DMS153 treated with DMSO at 0.1 percent for 48 hours (cell line): ENCODE measurements around the gene NCKIPSD.

Experiments
- DNase-seq: peaks from one replicate; lab custom pipeline; 2025; ENCODE audit not compliant: unreplicated experiment; lab: John Stamatoyannopoulos, UW

NCKIPSD gene

DNA sequence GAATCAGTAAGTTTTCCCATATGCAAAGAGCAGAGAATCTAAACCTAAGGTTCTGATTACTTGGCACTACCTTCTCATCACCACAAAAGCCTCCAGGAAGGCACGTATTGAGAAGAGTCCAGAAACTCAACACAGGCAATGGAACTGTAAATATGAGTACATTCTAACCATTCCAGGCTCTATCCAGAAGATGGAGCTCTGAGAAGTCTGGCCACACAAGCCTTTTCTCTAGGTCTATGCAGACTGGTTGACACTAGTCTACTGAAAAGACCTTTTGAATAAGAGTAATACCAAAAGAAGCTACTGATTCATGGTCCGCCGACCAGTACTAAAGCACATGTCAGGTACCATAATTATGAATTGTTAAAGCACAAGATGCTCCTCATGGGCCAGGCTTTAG, 12.2 kb upstream of the NCKIPSD start:
- no peak for DNase-seq

DNA sequence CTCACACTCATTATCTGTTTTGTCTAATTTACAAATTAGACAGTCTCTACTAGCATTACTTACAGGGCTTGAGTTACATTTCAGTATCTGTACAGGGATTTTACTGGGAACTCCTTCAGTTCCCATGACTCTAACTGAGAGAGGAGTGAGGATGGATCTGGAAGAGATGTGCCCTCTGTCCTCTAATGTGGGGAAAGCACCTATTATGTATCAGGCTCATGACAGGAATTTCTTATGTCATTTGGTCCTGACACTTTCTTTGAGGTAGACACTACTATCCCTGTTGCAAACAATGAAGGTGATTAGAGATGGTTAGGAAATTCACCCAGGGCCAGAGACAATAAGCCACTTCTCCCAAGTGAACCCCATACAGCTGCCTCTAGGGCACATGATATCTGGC, 10.9 kb upstream of the NCKIPSD start:
- DNase-seq = no peak

DNA sequence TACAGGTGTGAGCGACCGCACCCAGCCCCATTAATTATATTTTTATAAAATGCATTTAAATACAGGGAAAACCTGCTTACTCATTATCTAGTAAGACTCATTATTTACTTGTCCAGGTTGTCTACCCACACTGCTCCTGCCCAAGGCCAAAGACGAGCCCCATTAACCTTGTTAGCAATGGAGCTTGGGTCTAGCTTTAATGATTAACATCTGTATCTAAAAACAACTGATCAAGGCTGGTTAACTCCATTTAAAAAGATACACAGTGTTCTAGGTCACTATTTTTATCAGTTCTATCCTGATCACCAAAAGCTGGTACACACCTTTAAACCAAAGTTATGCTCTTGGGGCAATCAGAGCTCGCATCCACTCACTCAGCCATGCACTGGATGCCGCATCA, 10.4 kb upstream of the NCKIPSD start:
- no peak for DNase-seq

DNA sequence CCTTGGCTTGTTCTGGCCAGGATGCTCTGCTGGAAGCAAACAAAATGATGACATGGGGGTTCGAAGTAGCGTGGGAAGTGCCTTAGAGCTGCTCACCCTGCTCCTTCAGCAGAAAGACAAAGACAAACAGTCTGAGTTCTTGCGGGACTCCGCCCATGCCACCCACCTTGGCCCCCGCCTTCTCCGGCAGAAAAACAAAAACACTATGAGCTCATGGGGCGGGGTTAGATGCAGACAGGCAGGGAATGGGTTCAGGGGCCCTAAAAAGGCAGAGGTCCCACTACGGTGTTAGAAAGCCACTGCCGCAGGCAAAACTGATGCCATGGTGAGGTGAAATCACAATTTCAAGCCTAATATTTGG, 9.7 kb upstream of the NCKIPSD start:
- DNase-seq = no peak

DNA sequence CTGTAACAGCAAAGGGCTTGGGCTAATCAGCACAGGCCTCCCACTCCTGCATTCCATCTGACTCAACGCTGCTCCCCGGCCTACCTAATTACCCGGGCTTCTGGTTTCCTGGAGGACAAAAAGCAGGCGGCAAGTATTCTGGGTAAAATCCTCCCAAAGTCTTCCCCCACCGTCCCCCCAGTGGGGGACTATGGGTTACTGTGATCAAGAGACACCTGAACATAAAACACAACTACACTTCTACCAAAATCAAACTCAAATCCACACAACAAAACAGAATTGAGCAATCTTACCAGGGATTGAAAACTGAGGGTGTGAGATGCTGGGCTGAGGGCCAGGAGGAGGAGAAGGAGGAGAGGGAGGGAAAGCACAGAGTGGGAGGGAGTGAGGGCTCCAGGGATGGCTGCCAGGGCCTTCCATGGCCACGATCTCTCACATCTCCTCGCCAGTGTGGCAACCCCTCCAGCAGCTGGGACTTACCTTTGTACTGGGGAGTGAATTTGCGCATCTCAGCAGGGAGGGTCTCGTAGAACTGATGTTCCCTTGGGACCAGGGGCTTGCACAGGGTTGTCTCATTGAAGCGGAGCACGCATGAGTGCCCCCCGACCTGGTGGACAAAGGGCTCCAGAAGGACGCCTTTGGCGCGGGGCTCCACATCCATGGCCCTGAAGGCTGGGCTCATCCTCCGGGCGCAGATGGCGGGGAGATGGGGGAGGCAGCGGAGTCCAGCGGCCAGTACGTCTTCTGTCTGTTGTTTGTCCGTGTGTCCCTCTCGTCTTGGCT, 9.1 kb upstream of the NCKIPSD start:
- DNase-seq = no peak

GRCh38 chr3:48693826-48694225, 8.1 kb upstream of the NCKIPSD start:
- no peak for DNase-seq

DNA sequence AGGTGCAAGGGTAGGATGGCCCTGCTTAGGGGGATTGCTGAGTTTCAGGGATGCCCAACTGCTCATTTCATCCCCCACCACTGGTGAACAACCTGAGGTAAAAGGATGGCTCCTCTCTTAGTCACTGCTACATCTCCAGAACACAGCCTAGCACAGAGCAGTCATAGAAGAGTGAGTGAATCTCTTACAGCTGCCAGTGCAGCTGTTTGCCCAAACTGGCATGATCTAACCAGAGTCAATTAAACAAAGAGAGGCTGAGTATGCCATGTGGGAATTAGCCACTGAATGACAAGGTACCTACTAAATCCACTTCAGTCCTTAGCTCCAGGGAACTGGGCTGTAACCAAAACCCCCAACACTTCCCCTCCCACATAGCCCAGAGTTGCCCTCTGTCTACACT, 6.8 kb upstream of the NCKIPSD start:
- no peak for DNase-seq

- no peak for DNase-seq
Observed at GRCh38 chr3:48690846-48691458, 5.2 kb upstream of the NCKIPSD start.

DNA sequence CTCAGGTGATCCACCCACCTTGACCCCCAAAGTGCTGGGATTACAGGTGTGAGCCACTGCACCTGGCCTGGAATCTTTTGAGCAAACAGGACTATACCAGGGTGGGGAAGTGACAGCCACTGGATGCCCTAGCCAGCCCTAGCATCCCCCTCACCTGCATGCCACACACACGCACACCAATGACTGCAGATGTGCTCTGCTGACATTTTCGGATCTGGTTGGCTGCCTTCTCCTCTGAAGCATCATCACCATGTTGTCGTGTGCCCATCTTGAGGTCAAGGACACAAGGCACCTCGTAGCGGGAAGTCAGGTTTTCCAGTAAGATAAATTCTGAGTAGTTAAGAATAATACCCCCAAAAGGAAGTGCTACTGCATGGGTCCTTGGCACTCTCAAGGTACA, 3.7 kb upstream of the NCKIPSD start:
- no peak for DNase-seq

GRCh38 chr3:48688737-48689075, 3.0 kb upstream of the NCKIPSD start:
- DNase-seq = no peak

- no peak for DNase-seq
Observed at GRCh38 chr3:48688032-48688736, 2.5 kb upstream of the NCKIPSD start.

GRCh38 chr3:48687220-48687678, 1.5 kb upstream of the NCKIPSD start:
- DNase-seq = no peak

GRCh38 chr3:48686538-48687219, 964 bp upstream of the NCKIPSD start:
- DNase-seq = no peak

GRCh38 chr3:48685293-48685602, 467 bp downstream of the NCKIPSD start:
- no peak for DNase-seq

DNA sequence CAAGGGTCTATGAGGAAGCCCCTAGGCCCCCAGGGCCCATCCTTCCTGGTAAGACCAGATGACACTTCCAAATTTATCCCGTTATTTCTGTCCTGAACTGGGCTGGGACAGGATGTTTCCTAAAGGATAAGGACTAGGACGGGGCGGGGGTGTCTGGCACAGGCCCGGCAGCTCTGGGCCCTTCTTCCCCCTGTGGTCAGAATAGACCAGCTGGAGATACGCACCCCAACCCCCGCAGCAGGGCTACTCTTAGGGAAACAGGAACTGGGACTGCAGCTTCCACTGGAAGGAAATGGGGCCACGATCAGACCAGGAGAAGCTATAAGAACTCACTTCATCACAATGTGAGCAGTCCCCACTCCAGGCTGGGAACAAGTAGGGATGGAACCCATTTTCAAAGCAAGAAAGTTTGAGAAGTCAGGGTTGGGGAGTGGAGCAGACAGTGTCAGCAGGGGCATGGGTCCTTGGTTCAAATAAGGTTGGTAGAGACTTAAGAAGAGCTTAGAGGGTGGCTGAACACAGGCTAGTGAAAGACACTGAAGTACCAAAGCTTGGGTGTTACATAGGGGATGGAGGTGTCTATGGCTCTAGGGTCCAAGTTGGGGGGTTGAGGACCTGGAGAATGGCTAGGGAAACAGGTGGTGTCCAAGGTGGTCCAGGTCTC, 1.1 kb downstream of the NCKIPSD start:
- DNase-seq = no peak

GRCh38 chr3:48684054-48684349, 1.7 kb downstream of the NCKIPSD start:
- no peak for DNase-seq

DNA sequence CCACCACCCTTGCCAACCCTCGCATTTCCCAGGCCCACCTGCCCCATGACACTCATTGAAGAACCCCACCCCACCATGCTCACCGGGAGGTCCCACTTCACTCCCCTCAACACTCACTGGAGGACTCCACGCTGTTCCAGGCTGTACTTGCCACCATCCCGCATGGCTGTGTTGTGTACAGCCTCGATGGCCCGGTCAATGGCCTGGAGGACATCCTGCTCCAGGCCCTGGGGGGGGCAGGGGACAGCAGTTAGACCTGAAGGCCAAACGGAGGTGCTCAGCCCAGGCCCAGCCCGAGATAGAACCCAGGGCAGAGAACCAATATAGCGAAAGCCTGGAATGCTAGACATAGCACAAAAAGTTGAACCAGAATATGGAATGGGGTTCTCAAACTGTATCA, 2.9 kb downstream of the NCKIPSD start:
- DNase-seq = no peak

- no peak for DNase-seq
Observed at GRCh38 chr3:48681974-48682610, 3.6 kb downstream of the NCKIPSD start.

- no peak for DNase-seq
Observed at GRCh38 chr3:48681541-48681880, 4.2 kb downstream of the NCKIPSD start.

DNA sequence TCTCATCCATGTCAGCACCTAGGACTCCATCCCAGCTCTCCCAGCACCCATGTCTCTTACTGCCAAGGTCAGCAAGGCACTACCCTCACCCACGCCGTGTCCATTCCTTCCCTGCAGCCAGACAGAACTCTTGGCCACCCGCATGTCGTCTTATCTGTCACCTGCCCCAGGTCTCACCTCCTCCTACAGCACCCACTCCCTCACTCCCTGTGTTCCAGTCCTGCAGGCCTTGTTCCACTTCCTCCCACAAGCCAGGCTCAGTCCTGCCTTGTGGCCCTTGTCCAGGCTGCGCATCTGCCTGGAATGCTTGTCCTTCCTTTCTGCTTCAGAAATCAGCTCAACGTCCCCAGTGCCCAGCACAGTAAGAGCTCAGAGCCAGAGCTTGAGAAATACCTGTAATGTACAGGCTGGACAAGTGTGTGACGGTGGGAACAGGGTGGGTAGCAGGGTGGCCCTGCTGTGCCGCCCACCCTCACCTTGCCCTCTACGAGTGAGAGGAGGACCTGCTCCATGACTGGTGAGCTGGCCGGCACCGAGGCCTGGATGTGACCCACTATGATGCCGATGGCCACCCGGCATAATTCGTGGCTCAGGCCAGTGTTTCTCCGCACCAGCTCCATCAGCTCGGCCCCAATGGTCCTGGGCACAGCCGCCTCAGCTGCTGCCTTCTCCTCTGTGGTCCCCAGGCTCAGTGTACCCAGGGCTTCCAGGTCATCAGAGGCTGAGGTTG, 4.7 kb downstream of the NCKIPSD start:
- no peak for DNase-seq
